ENCODE results near the gene BDP1.
"Not testable (repeated sequence)": the region's sequence is repeated elsewhere in the genome, so short reads cannot be mapped to it uniquely, and the experiment has no call there.

The BDP1 gene

DNA sequence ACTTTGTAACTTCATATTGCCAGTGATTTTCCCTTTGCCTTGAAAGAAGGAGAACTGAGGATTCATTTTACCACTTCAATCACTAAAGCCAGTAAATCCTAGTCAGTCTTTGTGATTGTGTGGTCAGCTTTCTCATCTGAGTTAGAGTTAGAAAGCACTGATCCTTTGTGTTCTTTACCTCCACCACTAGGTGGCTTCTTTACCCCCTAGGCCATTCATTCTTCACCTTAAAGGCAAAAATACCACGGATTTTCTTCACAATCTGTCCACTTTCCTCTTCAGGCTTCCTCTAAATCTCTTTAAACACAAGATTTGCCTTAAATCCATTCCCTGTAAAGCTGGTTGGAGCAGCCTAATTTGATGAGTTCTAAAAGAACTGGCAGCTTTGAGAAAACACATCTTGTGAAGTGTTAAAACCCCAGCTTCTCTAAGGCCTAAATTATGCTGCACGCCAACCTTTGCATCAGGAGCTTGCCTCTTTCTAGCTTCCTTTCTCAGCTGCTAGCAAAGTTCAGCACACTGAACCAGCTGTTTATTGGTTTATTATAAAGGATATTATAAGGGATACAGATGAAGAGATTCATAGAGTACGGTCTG, 20.4 kb downstream of the BDP1 start:
- H3K4me1 ChIP-seq (ENCODE audit: control insufficient read depth, low read depth, low read length) = no peaks in the 10 kb centered on the region
- no peak overlapping the region for H3K4me3 ChIP-seq (ENCODE audit: low read length)
- no peaks in the 10 kb centered on the region for H3K27me3 ChIP-seq (ENCODE audit: control insufficient read depth, insufficient read depth, low read length)
- H3K27ac ChIP-seq (ENCODE audit: low read length) = no peak overlapping the region
- H3K9me3 ChIP-seq (ENCODE audit: control insufficient read depth, low read depth, low read length) = no peaks in the 10 kb centered on the region
- peaks cover 29% of the 10 kb centered on the region for H3K36me3 ChIP-seq (ENCODE audit: control insufficient read depth, low read depth, low read length)
- H3K9ac ChIP-seq (ENCODE audit: low read length) = no peak overlapping the region

DNA sequence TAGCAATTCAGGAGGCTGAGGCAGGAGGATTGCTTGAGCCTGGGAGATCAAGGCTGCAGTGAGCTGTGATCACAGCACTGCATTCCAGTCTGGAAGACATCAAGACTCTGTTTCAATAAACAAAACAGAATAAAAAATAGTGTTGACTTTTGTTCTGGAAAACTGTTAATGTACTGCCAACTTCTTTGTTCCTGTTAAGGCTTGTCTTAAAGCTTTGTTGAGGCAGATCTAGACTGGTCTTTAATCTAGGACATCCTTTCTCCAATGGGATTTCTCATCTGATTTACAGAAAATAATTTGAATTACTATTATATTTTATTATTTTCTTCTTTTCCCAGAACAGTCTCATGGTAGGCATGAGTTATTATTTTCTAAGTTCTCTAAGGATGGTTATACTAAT, 26.0 kb downstream of the BDP1 start:
- no peaks in the 10 kb centered on the region for H3K4me1 ChIP-seq (ENCODE audit: control insufficient read depth, low read depth, low read length)
- H3K4me3 ChIP-seq (ENCODE audit: low read length) = no peak overlapping the region
- H3K27me3 ChIP-seq (ENCODE audit: control insufficient read depth, insufficient read depth, low read length) = no peaks in the 10 kb centered on the region
- no peak overlapping the region for H3K9ac ChIP-seq (ENCODE audit: low read length)
- H3K27ac ChIP-seq (ENCODE audit: low read length) = no peak overlapping the region
- H3K9me3 ChIP-seq (ENCODE audit: control insufficient read depth, low read depth, low read length) = no peaks in the 10 kb centered on the region
- H3K36me3 ChIP-seq (ENCODE audit: control insufficient read depth, low read depth, low read length) = peaks cover 35% of the 10 kb centered on the region

DNA sequence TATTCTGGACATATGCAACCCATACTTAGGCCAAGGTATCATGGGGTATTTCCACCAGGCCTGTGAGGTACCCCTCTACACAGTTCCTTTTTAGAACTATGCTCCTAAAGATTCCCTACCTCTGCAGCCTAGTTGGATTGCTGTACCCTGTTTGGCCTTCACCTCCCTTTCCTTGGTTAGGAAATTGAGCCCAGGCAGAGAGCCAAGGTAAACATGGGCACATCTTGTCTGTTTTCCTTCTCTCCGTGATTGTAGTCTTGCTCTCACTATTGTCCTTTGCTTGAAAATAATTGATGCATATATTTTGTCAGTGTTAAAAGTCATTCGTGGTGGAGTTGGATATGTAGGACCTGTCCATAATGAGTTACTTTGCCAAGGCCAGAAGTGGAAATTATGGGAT, 26.7 kb downstream of the BDP1 start:
- Histone ChIP-seq H3K27ac (ENCODE audit: low read length) (no peak overlapping the region), H3K27me3 (ENCODE audit: control insufficient read depth, insufficient read depth, low read length) (no peaks in the 10 kb centered on the region), H3K4me1 (ENCODE audit: control insufficient read depth, low read depth, low read length) (no peaks in the 10 kb centered on the region), H3K36me3 (ENCODE audit: control insufficient read depth, low read depth, low read length) (peaks cover 38% of the 10 kb centered on the region), H3K9ac (ENCODE audit: low read length) (no peak overlapping the region), H3K4me3 (ENCODE audit: low read length) (no peak overlapping the region), H3K9me3 (ENCODE audit: control insufficient read depth, low read depth, low read length) (no peaks in the 10 kb centered on the region)

GRCh38 chr5:71483355-71483754, 27.9 kb downstream of the BDP1 start:
- no peaks in the 10 kb centered on the region for H3K4me1 ChIP-seq (ENCODE audit: control insufficient read depth, low read depth, low read length)
- H3K9me3 ChIP-seq (ENCODE audit: control insufficient read depth, low read depth, low read length) = no peaks in the 10 kb centered on the region
- no peak overlapping the region for H3K4me3 ChIP-seq (ENCODE audit: low read length)
- no peak overlapping the region for H3K9ac ChIP-seq (ENCODE audit: low read length)
- peaks cover 38% of the 10 kb centered on the region for H3K36me3 ChIP-seq (ENCODE audit: control insufficient read depth, low read depth, low read length)
- H3K27ac ChIP-seq (ENCODE audit: low read length) = no peak overlapping the region
- no peaks in the 10 kb centered on the region for H3K27me3 ChIP-seq (ENCODE audit: control insufficient read depth, insufficient read depth, low read length)

- no peaks in the 10 kb centered on the region for H3K27me3 ChIP-seq (ENCODE audit: control insufficient read depth, insufficient read depth, low read length)
- H3K4me3 ChIP-seq (ENCODE audit: low read length) = no peak overlapping the region
- H3K36me3 ChIP-seq (ENCODE audit: control insufficient read depth, low read depth, low read length) = peaks cover 78% of the 10 kb centered on the region
- no peaks in the 10 kb centered on the region for H3K4me1 ChIP-seq (ENCODE audit: control insufficient read depth, low read depth, low read length)
- no peak overlapping the region for H3K27ac ChIP-seq (ENCODE audit: low read length)
- no peaks in the 10 kb centered on the region for H3K9me3 ChIP-seq (ENCODE audit: control insufficient read depth, low read depth, low read length)
- no peak overlapping the region for H3K9ac ChIP-seq (ENCODE audit: low read length)
Measured at GRCh38 chr5:71492817-71493615, 37.6 kb downstream of the BDP1 start.

DNA sequence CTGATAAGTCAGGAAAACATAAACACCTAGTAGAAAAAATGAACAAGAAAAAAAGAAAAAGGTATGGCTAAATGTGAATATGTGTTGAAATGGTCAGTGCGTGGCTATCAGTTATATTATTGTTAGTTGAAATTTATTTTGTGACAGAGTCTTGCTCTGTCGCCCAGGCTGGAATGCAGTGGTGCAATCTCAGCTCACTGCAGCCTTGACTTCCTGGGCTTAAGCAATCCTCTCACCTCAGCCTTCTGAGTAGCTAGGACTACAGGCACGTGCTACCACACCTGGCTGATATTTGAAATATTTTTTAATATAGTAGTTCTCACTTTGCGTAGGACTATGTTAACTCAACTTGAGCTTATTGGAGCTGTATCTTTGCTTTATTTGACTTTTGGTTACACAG, 38.8 kb downstream of the BDP1 start:
- H3K27ac ChIP-seq (ENCODE audit: low read length); H3K4me1 ChIP-seq (ENCODE audit: control insufficient read depth, low read depth, low read length); H3K9ac ChIP-seq (ENCODE audit: low read length); H3K4me3 ChIP-seq (ENCODE audit: low read length); H3K27me3 ChIP-seq (ENCODE audit: control insufficient read depth, insufficient read depth, low read length); H3K9me3 ChIP-seq (ENCODE audit: control insufficient read depth, low read depth, low read length): not testable (repeated sequence)
- peaks cover 71% of the 10 kb centered on the region for H3K36me3 ChIP-seq (ENCODE audit: control insufficient read depth, low read depth, low read length)

DNA sequence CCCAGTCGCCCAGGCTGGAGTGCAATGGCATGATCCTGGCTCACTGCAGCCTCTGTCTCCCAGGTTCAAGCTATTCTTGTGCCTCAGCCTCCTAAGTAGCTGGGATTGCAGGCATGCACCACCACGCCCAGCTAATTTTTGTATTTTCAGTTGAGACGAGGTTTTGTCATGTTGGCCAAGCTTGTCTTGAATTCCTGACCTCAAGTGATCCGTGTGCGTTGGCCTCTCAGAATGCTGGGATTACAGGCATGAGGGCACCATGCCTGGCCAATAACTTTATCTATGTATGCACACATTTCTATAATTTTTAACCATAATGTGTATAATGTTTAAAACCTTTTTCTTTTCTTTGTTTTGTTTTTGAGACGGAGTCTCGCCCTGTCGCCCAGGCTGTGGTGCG, 43.3 kb downstream of the BDP1 start:
- not testable (repeated sequence) for H3K27ac ChIP-seq (ENCODE audit: low read length); H3K9me3 ChIP-seq (ENCODE audit: control insufficient read depth, low read depth, low read length); H3K27me3 ChIP-seq (ENCODE audit: control insufficient read depth, insufficient read depth, low read length); H3K4me1 ChIP-seq (ENCODE audit: control insufficient read depth, low read depth, low read length); H3K4me3 ChIP-seq (ENCODE audit: low read length); H3K9ac ChIP-seq (ENCODE audit: low read length)
- H3K36me3 ChIP-seq (ENCODE audit: control insufficient read depth, low read depth, low read length) = peaks cover 57% of the 10 kb centered on the region

- Histone ChIP-seq H3K36me3 (ENCODE audit: control insufficient read depth, low read depth, low read length) (peaks cover 63% of the 10 kb centered on the region), H3K27me3 (ENCODE audit: control insufficient read depth, insufficient read depth, low read length) (no peaks in the 10 kb centered on the region), H3K4me1 (ENCODE audit: control insufficient read depth, low read depth, low read length) (no peaks in the 10 kb centered on the region), H3K27ac (ENCODE audit: low read length) (no peak overlapping the region), H3K9ac (ENCODE audit: low read length) (no peak overlapping the region), H3K9me3 (ENCODE audit: control insufficient read depth, low read depth, low read length) (no peaks in the 10 kb centered on the region), H3K4me3 (ENCODE audit: low read length) (no peak overlapping the region)
Measured at GRCh38 chr5:71503536-71503935, 48.1 kb downstream of the BDP1 start.

DNA sequence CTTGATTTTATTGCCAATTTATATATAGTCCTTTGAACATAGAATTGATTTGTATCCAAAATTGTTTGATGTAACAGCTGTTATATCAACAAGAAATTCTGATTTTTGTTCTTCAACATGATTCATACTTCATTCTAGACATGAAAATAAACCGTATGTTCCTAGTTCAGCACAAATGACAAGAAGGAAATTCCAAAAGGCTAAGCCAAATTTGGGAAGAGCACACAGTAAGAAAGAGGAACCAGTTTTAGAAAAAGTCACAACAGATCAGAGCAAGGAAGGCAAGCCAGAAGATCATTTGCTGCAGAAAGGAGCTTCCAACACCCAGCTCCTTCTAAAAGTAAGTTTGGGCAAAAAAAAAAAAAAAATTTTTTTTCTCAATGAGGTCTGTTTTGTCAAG, 66.7 kb downstream of the BDP1 start:
- no peaks in the 10 kb centered on the region for H3K4me1 ChIP-seq (ENCODE audit: control insufficient read depth, low read depth, low read length)
- no peaks in the 10 kb centered on the region for H3K9me3 ChIP-seq (ENCODE audit: control insufficient read depth, low read depth, low read length)
- peaks cover 40% of the 10 kb centered on the region for H3K36me3 ChIP-seq (ENCODE audit: control insufficient read depth, low read depth, low read length)
- H3K9ac ChIP-seq (ENCODE audit: low read length) = no peak overlapping the region
- no peak overlapping the region for H3K4me3 ChIP-seq (ENCODE audit: low read length)
- H3K27ac ChIP-seq (ENCODE audit: low read length) = no peak overlapping the region
- H3K27me3 ChIP-seq (ENCODE audit: control insufficient read depth, insufficient read depth, low read length) = no peaks in the 10 kb centered on the region

- not testable (repeated sequence) for H3K4me3 ChIP-seq (ENCODE audit: low read length); H3K27me3 ChIP-seq (ENCODE audit: control insufficient read depth, insufficient read depth, low read length); H3K9ac ChIP-seq (ENCODE audit: low read length); H3K27ac ChIP-seq (ENCODE audit: low read length); H3K4me1 ChIP-seq (ENCODE audit: control insufficient read depth, low read depth, low read length); H3K9me3 ChIP-seq (ENCODE audit: control insufficient read depth, low read depth, low read length)
- H3K36me3 ChIP-seq (ENCODE audit: control insufficient read depth, low read depth, low read length) = peaks cover 27% of the 10 kb centered on the region
Measured at GRCh38 chr5:71525611-71526010, 70.2 kb downstream of the BDP1 start.

- H3K9me3 ChIP-seq (ENCODE audit: control insufficient read depth, low read depth, low read length) = no peaks in the 10 kb centered on the region
- peaks cover 28% of the 10 kb centered on the region for H3K36me3 ChIP-seq (ENCODE audit: control insufficient read depth, low read depth, low read length)
- H3K27me3 ChIP-seq (ENCODE audit: control insufficient read depth, insufficient read depth, low read length) = no peaks in the 10 kb centered on the region
- H3K4me3 ChIP-seq (ENCODE audit: low read length) = no peak overlapping the region
- H3K4me1 ChIP-seq (ENCODE audit: control insufficient read depth, low read depth, low read length) = no peaks in the 10 kb centered on the region
- H3K9ac ChIP-seq (ENCODE audit: low read length) = no peak overlapping the region
- no peak overlapping the region for H3K27ac ChIP-seq (ENCODE audit: low read length)
Measured at GRCh38 chr5:71528206-71528605, 72.8 kb downstream of the BDP1 start.

DNA sequence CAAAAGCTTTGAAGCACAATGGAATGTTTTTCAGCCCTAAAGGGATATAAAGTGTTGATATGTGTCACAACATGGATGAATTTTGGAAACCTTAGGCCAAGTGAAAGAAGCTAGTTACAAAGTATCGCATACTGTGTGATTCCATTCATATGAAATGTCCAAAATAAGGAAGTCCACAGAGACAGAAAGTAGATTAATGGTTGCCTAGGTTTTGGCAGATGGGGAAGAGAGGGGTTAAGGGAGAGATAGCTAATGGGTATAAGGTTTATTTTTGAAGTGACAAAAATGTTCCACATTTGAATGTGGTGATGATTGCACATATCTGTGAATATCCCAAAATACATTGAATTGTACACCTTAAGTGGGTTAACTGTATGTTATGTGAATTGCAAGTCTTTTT, 74.2 kb downstream of the BDP1 start:
- Histone ChIP-seq H3K27ac (ENCODE audit: low read length) (no peak overlapping the region), H3K36me3 (ENCODE audit: control insufficient read depth, low read depth, low read length) (peaks cover 17% of the 10 kb centered on the region), H3K4me1 (ENCODE audit: control insufficient read depth, low read depth, low read length) (no peaks in the 10 kb centered on the region), H3K4me3 (ENCODE audit: low read length) (no peak overlapping the region), H3K9me3 (ENCODE audit: control insufficient read depth, low read depth, low read length) (no peaks in the 10 kb centered on the region), H3K27me3 (ENCODE audit: control insufficient read depth, insufficient read depth, low read length) (no peaks in the 10 kb centered on the region), H3K9ac (ENCODE audit: low read length) (no peak overlapping the region)
